HepG2 (cell line): ENCODE results near the gene SPAG6. TPM values are rescaled to one million over a fixed set of nuclear protein-coding genes. Genes with fewer than 3 reads are reported as not detected.

Source experiments
- ATAC-seq: fragments of 200-7000 bp; cut with Tn5 transposase; 3 replicates; pipeline ENCODE4 v1.9.1; 2020; ENCODE audit warnings: mild to moderate bottlenecking, moderate library complexity
- BruUV-seq: library from RNA; stranded (reverse); fragments of 400-500 nt; replicated peaks from 2 replicates; lab custom pipeline; 2021; lab: Mats Ljungman, UMichigan
- CTCF ChIA-PET: fragments of 300-600 bp; formaldehyde crosslinking; extraction: SDS; loops from one replicate; lab custom pipeline; 2021; ENCODE audit warnings: low total read pairs, inconsistent platforms, low intra/inter-chr PET ratio; lab: Yijun Ruan, JAX
- POLR2A ChIA-PET: fragments of 350-600 bp; sonication (Branson Sonifier 250); formaldehyde crosslinking; loops from one replicate; lab custom pipeline; 2020; ENCODE audit warnings: antibody characterized with exemption, inconsistent platforms; lab: Yijun Ruan, JAX
- DNase-seq: peaks from one replicate; pipeline ENCODE4 v3.0.0-alpha.2; 2015; ENCODE audit warnings: low spot score
- FAIRE-seq: peaks from 3 replicates; lab custom pipeline; 2011; peaks lifted over from hg19 to GRCh38; lab: Jason Lieb, UNC
- H2AFZ ChIP-seq: one replicate; pipeline ENCODE4 v1.6.1; 2011; ENCODE audit warnings: low read length, inconsistent platforms
- H3K27ac ChIP-seq: fragments of 300-600 bp; 3 replicates; pipeline ENCODE4 v1.8.0; 2011; ENCODE audit warnings: mixed run types, mild to moderate bottlenecking, mixed read lengths, low read length, inconsistent platforms; ENCODE audit not compliant: insufficient read depth; ENCODE audit errors: extremely low read length
- H3K27me3 ChIP-seq, 2 experiments: fragments of 200-600 bp in 1 of 2; 2 replicates in 1 of 2; 3 replicates in 1 of 2; pipeline versions ENCODE4 v1.6.0 to v1.8.0; 2011; ENCODE audit warnings: low read length in 2 of 2, mild to moderate bottlenecking in 2 of 2, moderate library complexity in 2 of 2, inconsistent platforms in 1 of 2; ENCODE audit not compliant: insufficient read depth in 2 of 2, control insufficient read depth in 1 of 2
- H3K36me3 ChIP-seq, 2 experiments: fragments of 200-600 bp in 1 of 2; replicated peaks in 1 of 2; 2 replicates in 1 of 2; 3 replicates in 1 of 2; pipeline versions ENCODE4 v1.5.1 to v1.8.0; 2011; ENCODE audit warnings: low read length in 2 of 2, inconsistent platforms in 1 of 2; ENCODE audit not compliant: insufficient read depth in 2 of 2, control insufficient read depth in 1 of 2
- H3K4me1 ChIP-seq: 2 replicates; pipeline ENCODE4 v1.5.1; 2012; ENCODE audit warnings: low read length, inconsistent platforms; ENCODE audit not compliant: insufficient read depth
- H3K4me2 ChIP-seq: 2 replicates; pipeline ENCODE4 v1.6.0; 2011; ENCODE audit warnings: low read depth, low read length, inconsistent platforms
- H3K4me3 ChIP-seq, 3 experiments: fragments of 200-600 bp in 1 of 3; sonication (generic), shearing (Covaris generic) in 1 of 3; replicated peaks in 1 of 3; 2 replicates each; pipeline ENCODE4 v1.5.1; 2011 to 2016; ENCODE audit warnings: low read length in 3 of 3, inconsistent platforms in 2 of 3, low read depth in 2 of 3, mild to moderate bottlenecking in 2 of 3, control low read depth in 1 of 3, mixed read lengths in 1 of 3; ENCODE audit not compliant: insufficient read depth in 1 of 3
- H3K79me2 ChIP-seq: one replicate; pipeline ENCODE4 v1.6.1; 2011; ENCODE audit warnings: low read length, inconsistent platforms; ENCODE audit not compliant: insufficient read depth
- H3K9ac ChIP-seq: 2 replicates; pipeline ENCODE4 v1.6.0; 2011; ENCODE audit warnings: mild to moderate bottlenecking, low read depth, low read length, inconsistent platforms; ENCODE audit not compliant: insufficient read depth
- H3K9me3 ChIP-seq: 2 replicates; pipeline ENCODE4 v1.5.1; 2012; ENCODE audit warnings: mild to moderate bottlenecking, low read length
- H4K20me1 ChIP-seq: 2 replicates; pipeline ENCODE4 v1.6.0; 2011; ENCODE audit warnings: inconsistent platforms, mild to moderate bottlenecking, low read length, moderate library complexity; ENCODE audit not compliant: insufficient read depth
- CCDC6 ChIP-seq: sonication (generic); formaldehyde crosslinking; IDR thresholded peaks from 2 replicates; pipeline ENCODE4 v1.8.1; 2022; ENCODE audit warnings: mild to moderate bottlenecking, missing genetic modification reagents, moderate library complexity
- EEA1 ChIP-seq: sonication (generic); formaldehyde crosslinking; IDR thresholded peaks from 2 replicates; pipeline ENCODE4 v1.5.1; 2020; ENCODE audit warnings: mild to moderate bottlenecking, missing genetic modification reagents, borderline replicate concordance
- EP300 ChIP-seq, 3 experiments: sonication (generic) in 1 of 3; formaldehyde crosslinking in 1 of 3; IDR thresholded peaks; 2 replicates each; pipeline versions ENCODE4 v1.5.1 to v1.6.1; 2011 to 2020; ENCODE audit warnings: low read depth in 2 of 3, low read length in 2 of 3, borderline replicate concordance in 1 of 3, improper control_type of control experiment in 1 of 3, mild to moderate bottlenecking in 1 of 3, missing genetic modification reagents in 1 of 3, moderate library complexity in 1 of 3
- HES4 ChIP-seq: sonication (generic); formaldehyde crosslinking; IDR thresholded peaks from 2 replicates; pipeline ENCODE4 v1.9.0; 2021; ENCODE audit warnings: mild to moderate bottlenecking, missing genetic modification reagents, borderline replicate concordance
- KLF11 ChIP-seq: IDR thresholded peaks from 2 replicates; pipeline ENCODE4 v1.6.1; 2016; ENCODE audit warnings: missing compliant biosample characterization
- ZBTB21 ChIP-seq: sonication (generic); formaldehyde crosslinking; IDR thresholded peaks from 2 replicates; pipeline ENCODE4 v1.4.0; 2020; ENCODE audit warnings: missing genetic modification reagents
- ZBTB38 ChIP-seq: sonication (generic); formaldehyde crosslinking; IDR thresholded peaks from 2 replicates; pipeline ENCODE4 v1.5.1; 2020; ENCODE audit warnings: mild to moderate bottlenecking, missing genetic modification reagents
- ZNF564 ChIP-seq: sonication (generic); formaldehyde crosslinking; IDR thresholded peaks from 2 replicates; pipeline ENCODE4 v1.8.1; 2023; ENCODE audit warnings: mild to moderate bottlenecking, missing genetic modification reagents
- ZNF615 ChIP-seq: sonication (generic); formaldehyde crosslinking; IDR thresholded peaks from 2 replicates; pipeline ENCODE4 v1.5.0; 2020; ENCODE audit warnings: mild to moderate bottlenecking, missing genetic modification reagents, borderline replicate concordance
- ZNF660 ChIP-seq: sonication (generic); formaldehyde crosslinking; IDR thresholded peaks from 2 replicates; pipeline ENCODE4 v1.5.1; 2020; ENCODE audit warnings: mild to moderate bottlenecking, low read depth, missing genetic modification reagents, borderline replicate concordance
- WGBS: methylation state at CpG from one replicate; pipeline ENCODE4 v1.1.6; 2017; ENCODE audit warnings: low lambda C conversion rate; 5-methylcytosine and 5-hydroxymethylcytosine counted together
- in situ Hi-C: cut with HindIII; loops from 2 replicates; pipeline ENCODE4 v1.10.0; 2017; ENCODE audit warnings: low pct_unique_long_range_greater_than_20kb; ENCODE audit not compliant: extremely low pct_ligation_motif_present
- intact Hi-C: fragments of 100-400 bp; cut with micrococcal nuclease; formaldehyde crosslinking; loops from one replicate; pipeline ENCODE4 v1.10.0; 2022; ENCODE audit not compliant: unreplicated experiment
- polyA plus RNA-seq, 8 experiments: library from polyadenylated mRNA; depleted of rRNA in 3 of 8; stranded (reverse) in 7 of 8; unstranded in 1 of 8; fragments of >200 nt; fragmentation: Illumina TruSeq in 4 of 8; extraction: Trizol in 4 of 8; gene quantifications; 2 replicates each; pipeline versions ENCODE4 v1.2.1 to v1.2.3, GENCODE V29; 2011 to 2016; ENCODE audit warnings: low read depth in 4 of 8, missing spikeins in 1 of 8, mixed read lengths in 1 of 8; ENCODE audit not compliant: insufficient read depth in 1 of 8
- total RNA-seq, 5 experiments: library from RNA; depleted of rRNA; stranded (reverse); fragments of >200 nt; fragmentation: Illumina TruSeq; extraction: Trizol; gene quantifications; 2 replicates each; pipeline ENCODE4 v1.2.3, GENCODE V29; 2016; ENCODE audit warnings: low read depth in 1 of 5

The SPAG6 gene
- total and polyA plus RNA-seq, 2 of the 13 experiments (the other 11 are each of a cell fraction or from before 2014, with no cell fraction given): not detected

DNA sequence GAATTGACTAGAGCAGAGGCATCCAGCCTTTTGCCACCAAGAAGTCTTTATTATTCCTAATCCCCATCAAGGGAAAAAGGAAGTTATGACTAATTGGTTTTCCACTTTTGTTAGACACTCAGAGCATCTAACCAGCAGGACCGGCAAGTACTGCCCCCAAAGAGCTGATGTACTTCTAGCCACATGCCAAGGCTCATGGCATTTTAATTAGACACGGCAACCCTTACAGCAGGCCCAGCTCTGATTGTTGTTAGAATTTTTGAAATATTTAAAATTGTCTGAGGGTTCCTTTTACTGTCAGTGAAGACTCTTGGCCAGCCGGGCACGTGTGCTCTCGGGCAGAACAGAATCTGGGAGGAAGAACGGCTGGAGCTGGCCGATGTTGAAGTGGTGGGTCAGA is 114.8 kb downstream of the SPAG6 start (continued):
- TF ChIP-seq ZBTB21 (CRISPR knock-in tag): no peak
- no peak for TF ChIP-seq HES4 (CRISPR knock-in tag)
- no peak for TF ChIP-seq ZBTB38 (CRISPR knock-in tag)
- TF ChIP-seq ZNF615 (CRISPR knock-in tag): no peak
- no peak for TF ChIP-seq EEA1 (CRISPR knock-in tag)
- TF ChIP-seq CCDC6 (CRISPR knock-in tag): no peak
- TF ChIP-seq KLF11 (CRISPR knock-in tag): no peak
- no peak for TF ChIP-seq ZNF660 (CRISPR knock-in tag)
- no peak for TF ChIP-seq ZNF564 (CRISPR knock-in tag)

DNA sequence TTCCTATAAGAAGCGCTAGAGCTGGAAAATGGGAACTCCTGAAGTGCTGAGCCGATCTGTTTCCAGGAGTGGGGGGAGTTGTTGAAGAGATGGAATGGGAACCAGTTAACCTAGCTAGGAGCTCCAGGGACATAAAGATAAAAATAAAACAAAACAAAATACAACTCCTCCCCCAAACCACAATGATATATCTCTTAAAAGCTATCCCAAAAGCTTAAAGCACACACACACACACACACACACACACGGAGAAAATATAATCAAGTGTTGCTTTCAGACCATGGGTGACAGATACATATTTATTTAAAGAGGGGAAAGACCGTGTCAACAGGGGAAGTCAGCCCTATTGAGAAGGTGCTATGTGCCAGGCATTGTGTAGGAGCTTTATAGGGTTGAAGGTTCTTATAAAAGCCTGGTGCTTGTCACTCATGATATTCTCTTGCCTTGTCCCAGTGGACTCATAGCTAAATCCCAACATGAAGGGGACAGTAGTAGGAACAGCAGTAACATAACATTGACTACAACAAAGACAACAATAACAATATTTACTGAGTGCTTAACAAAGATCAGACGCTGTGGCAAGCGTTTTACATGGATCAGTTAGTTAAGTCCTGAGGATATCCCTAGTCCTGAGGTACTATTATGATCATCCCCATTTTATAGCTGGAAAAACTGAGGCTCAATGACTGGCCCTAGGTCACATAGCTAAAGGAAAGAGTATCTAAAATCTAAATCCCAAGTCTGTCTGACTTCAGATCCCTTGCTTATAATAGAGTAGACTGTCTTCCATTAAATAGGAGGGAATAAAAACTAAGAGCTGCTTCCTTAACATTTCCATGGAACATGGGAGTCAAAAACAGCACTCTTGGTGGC is 115.5 kb downstream of the SPAG6 start:
- POLR2A ChIA-PET: no interaction called here
- no peak overlapping the region for H3K9ac ChIP-seq
- FAIRE-seq: no peak
- no peak for ATAC-seq
- no peak overlapping the region for H3K27ac ChIP-seq
- H3K9me3 ChIP-seq: no peaks in the 10 kb centered on the region
- no peaks in the 10 kb centered on the region for H3K36me3 ChIP-seq
- no TSS peak for BruUV-seq
- WGBS: 55% methylated on average over 6 of the region's 6 CpGs
- H3K4me3 ChIP-seq: no peak overlapping the region
- H3K4me2 ChIP-seq: no peak overlapping the region
- no peaks in the 10 kb centered on the region for H3K4me1 ChIP-seq
- in situ Hi-C loops (no loop called here), intact Hi-C loops (no loop called here)
- no peak for DNase-seq
- CTCF ChIA-PET: no interaction called here
- no peak for TF ChIP-seq EP300 (IDR thresholded peaks at IDR 0.05; ENCODE audit: low read depth in 2 of 2, low read length in 2 of 2)
- no peak for TF ChIP-seq EP300 (CRISPR knock-in tag; IDR thresholded peaks at IDR 0.05; ENCODE audit: borderline replicate concordance)
- H3K27me3 ChIP-seq: 0 out of 5 replicates have a peak, but pooled peaks cover 0 to 6% of the 10 kb centered on the region in 2 experiments
- H2AFZ ChIP-seq: no peak overlapping the region
- no peaks in the 10 kb centered on the region for H4K20me1 ChIP-seq
- no peaks in the 10 kb centered on the region for H3K79me2 ChIP-seq
